GM19025 (cell line): ENCODE results near the gene METTL8.

Experiments
- ATAC-seq: cut with Tn5 transposase; IDR thresholded peaks from one replicate; pipeline ENCODE4 v1.9.1; 2021; ENCODE audit warnings: mild to moderate bottlenecking, low read depth, moderate library complexity; ENCODE audit not compliant: unreplicated experiment

METTL8 gene

GRCh38 chr2:171271386-171271785, 162.4 kb downstream of the METTL8 start:
- no peak for ATAC-seq

GRCh38 chr2:171267855-171268629, 165.7 kb downstream of the METTL8 start:
- ATAC-seq, result no peak
